ENCODE data around the gene SMYD3.

DNA sequence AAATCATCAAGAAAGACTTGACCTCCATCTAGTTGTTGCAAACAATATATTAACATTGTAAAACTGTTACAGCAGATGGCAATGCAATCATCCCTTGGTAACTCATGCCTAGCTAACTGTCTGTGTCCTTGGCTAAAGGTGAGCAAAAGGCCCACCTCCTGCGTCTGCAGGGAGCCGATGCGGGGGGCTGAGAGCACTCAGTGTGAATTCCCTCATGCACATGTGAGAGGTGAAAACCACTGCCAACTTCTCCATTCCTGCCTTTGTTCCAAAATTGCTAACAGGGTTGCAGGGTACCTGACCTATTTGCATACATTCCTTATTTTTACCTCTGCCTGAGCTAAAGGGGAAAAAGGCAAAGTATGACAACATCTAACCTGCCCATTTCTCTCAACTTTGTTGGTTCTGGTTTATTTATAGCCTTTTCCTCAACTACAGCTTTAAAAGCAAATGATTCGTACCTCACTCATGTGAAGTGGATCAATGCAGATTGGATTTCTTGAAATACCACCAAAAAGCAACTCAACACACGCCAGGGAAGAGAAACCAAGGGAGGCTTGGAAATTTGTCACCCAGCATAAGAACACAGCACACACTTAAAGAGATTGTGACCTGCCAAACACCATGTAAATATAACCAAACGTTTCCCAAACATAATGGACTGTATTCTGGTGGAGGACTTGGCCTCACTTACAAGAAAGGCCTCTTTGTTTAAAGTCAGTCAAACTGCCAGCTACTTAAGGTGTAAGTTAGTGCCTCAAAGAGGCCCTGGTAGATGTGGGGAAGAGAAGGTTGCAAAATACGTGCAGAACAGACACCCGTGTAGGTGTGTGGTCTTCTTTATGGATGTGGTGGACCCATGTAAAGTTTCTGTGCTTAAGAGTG, 651.0 kb downstream of the SMYD3 start:
- TF ChIP-seq CTCF (IDR thresholded peaks at IDR 0.05; ENCODE audit: low read depth, low read length, poor library complexity, severe bottlenecking) (no peak), EZH2phosphoT487 (IDR thresholded peaks at IDR 0.05; ENCODE audit: borderline replicate concordance, low read length) (no peak)

Measured in DOHH2 (cell line).